ENCODE results near the gene GALNTL6.

GALNTL6 gene

GRCh38 chr4:172207886-172208285, 394.7 kb downstream of the GALNTL6 start:
- DNase-seq (ENCODE audit: low spot score), result no peak

DNA sequence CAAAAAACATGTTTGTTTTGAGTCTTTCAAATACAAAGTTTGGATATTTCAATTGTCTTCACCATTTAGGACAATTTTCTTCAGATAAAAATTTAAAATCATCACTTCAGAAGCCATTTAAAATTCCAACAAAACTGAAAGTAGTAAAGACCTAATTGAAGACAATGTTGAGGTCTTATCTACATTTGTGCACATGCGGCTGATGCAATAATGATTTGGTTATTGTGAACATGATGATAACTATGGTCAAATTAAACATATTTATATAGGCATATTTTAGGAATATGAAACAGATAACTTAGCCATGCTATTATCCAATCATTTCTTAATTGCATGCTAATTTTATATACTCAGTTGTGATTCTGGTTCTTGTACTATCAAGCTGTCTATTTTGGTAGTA, 407.5 kb downstream of the GALNTL6 start:
- no peak for DNase-seq (ENCODE audit: low spot score)

DNA sequence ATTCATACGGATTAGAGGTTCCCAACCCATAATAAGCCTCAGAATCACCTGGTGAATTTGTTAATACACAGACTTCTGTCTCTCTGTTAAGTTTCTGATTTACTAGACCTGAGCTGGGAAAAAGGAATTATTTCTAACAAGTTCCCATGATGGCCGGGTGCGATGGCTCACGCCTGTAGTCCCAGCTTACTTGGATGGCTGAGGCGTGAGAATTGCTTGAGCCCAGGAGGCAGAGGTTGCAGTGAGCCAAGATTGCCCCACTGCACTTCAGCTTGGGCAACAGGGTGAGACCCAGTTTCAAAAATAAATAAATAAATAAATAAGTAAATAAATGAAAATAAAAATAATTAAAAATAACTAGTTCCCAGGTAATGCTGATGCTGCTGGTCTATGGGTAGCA, 412.3 kb downstream of the GALNTL6 start:
- DNase-seq (ENCODE audit: low spot score), result no peak

DNA sequence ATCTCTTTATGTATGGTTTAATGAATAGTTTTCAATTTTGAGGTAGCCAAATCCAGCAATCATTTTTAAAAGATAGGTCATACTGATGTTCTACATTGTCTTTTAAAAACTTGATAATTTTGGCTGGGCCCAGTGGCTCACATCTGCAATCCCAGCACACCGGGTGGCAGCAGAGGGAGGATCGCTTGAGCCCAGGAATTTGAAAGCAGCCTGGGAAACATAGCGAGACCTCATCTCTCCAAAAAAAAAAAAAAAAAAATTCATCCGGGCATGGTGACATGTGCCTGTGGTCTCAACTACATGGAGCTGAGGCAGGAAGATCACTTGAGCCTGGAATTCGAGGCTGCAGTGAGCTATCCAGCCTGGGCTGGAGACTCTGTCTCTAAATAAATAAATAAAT, 419.8 kb downstream of the GALNTL6 start:
- DNase-seq (ENCODE audit: low spot score), result no peak

- no peak for DNase-seq (ENCODE audit: low spot score)
These were observed 430.3 kb downstream of the GALNTL6 start for GRCh38 chr4:172243551-172243950.

GRCh38 chr4:172245516-172245915, 432.3 kb downstream of the GALNTL6 start:
- no peak for DNase-seq (ENCODE audit: low spot score)

- DNase-seq (ENCODE audit: low spot score), result no peak
These were observed 440.2 kb downstream of the GALNTL6 start for GRCh38 chr4:172253409-172253808.

GRCh38 chr4:172256820-172257219, 443.6 kb downstream of the GALNTL6 start:
- no peak for DNase-seq (ENCODE audit: low spot score)

- no peak for DNase-seq (ENCODE audit: low spot score)
These were observed 457.2 kb downstream of the GALNTL6 start for GRCh38 chr4:172270397-172270796.

DNA sequence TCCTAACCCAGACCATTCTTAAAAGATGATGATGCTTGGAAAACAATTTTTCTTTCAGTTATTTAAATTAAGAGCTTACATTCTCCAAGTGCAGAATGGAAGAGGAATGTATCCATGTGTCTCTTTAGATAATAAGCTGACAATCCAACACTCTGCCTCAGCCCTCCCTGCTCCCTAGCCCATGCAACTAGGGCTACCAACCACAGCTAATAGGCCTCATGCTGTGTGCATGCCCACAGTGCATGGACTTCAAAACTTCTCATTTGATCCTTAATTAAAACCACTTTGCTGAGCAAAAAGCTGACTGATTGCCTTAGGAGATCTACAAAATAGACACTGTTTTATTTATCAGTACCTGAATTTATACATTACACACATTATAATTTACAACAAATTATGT, 473.9 kb downstream of the GALNTL6 start:
- no peak for DNase-seq (ENCODE audit: low spot score)

GRCh38 chr4:172305698-172306097, 492.5 kb downstream of the GALNTL6 start:
- no peak for DNase-seq (ENCODE audit: low spot score)

GRCh38 chr4:172308078-172308477, 494.9 kb downstream of the GALNTL6 start:
- no peak for DNase-seq (ENCODE audit: low spot score)

- no peak for DNase-seq (ENCODE audit: low spot score)
These were observed 498.5 kb downstream of the GALNTL6 start for GRCh38 chr4:172311682-172312081.

DNA sequence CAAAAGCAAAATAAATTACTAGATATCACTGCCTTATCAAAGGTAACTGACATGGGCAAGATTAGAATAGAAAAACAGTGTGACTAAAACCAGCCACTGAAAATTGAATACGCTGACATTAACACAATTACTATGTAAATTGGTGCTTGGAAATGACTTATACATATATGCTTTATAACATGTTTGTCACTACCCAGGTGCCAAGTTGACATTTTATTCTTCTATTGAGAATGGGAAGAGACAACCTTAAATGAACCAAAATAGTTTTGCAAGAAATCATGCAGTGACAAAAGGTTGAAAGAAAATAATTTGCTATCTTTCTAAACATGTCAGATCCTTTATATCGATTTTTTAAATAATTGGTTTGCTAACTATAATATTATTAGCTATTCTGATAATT, 510.1 kb downstream of the GALNTL6 start:
- DNase-seq (ENCODE audit: low spot score), result no peak

- DNase-seq (ENCODE audit: low spot score), result no peak
These were observed 531.2 kb downstream of the GALNTL6 start for GRCh38 chr4:172344308-172344938.

DNA sequence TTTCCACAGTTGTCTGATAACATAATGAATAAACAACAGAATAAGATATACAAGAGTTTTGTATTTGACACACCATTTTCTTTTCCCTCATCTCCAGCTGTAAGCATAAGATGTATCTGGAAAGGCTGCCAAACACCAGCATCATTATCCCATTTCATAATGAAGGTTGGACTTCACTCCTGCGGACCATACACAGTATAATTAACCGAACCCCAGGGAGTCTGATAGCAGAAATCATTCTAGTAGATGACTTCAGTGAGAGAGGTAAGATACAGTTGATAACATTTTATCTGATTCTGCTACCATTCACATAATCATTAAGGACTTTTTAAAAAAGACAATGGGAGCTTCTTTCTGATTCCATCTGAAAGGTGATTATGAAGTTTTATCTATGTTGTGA, 535.2 kb downstream of the GALNTL6 start:
- DNase-seq (ENCODE audit: low spot score), result no peak

DNA sequence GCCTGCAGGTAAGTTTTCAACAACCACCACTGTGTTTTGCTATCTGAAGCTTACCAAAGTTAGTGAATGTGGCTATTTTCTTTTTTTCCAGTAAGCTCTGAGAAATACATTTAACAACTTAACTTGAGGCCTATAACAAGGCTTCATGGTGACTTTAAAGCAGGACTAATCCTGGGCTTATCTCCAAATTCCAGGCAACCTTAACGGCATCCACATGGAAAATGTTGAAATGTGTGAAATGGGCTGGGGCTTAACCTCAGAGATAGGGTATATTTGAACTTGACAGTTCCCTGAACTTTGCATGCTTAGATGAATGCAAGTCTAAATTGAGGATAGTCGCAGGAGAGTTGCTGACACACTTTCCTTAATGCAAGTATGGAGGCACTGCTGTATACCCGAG, 539.2 kb downstream of the GALNTL6 start:
- no peak for DNase-seq (ENCODE audit: low spot score)

DNA sequence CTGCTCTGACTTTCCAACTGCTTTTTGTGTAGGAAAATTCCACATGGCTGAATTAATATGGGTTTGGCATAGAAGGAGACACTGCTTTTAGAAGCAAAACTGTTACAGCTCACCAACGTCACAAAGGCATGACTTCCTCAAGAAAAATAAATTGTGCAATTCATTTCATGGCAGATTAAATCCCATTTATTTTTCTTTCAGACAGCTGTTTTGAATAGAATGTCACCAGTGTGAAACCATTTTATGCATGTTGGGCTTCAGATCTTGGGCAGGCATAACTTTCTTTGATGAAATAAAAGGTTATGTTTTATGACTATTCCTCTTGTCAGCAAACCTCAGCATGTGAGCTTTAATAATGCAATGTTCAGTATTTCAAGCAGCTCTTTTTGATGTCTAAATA, 542.8 kb downstream of the GALNTL6 start:
- DNase-seq (ENCODE audit: low spot score), result no peak

DNA sequence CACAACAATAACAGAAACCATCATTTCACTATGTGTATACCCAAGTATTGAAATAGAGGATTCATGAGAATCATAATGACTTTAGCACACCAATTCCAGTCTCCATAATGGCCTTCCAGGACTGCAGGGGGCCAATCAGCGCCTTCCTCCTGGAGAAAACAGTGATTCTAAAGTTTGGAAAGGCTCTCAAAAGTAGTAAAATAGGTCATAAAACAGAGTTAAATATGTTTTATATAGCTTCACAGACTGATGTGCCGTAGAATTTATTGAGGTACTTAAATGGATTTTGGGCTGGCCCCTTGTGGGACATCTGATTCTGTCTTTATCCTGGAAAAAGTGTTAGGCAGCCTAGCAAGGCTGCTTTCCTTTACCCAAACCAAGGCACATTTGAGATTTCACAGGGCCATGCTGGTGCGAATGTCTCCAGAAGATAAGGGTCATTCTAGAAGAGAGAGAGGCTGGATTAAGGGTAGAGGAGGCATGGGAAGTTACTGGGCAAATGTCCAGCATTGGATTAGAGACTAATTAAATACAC, 543.9 kb downstream of the GALNTL6 start:
- no peak for DNase-seq (ENCODE audit: low spot score)

- no peak for DNase-seq (ENCODE audit: low spot score)
These were observed 549.4 kb downstream of the GALNTL6 start for GRCh38 chr4:172362569-172362968.

DNA sequence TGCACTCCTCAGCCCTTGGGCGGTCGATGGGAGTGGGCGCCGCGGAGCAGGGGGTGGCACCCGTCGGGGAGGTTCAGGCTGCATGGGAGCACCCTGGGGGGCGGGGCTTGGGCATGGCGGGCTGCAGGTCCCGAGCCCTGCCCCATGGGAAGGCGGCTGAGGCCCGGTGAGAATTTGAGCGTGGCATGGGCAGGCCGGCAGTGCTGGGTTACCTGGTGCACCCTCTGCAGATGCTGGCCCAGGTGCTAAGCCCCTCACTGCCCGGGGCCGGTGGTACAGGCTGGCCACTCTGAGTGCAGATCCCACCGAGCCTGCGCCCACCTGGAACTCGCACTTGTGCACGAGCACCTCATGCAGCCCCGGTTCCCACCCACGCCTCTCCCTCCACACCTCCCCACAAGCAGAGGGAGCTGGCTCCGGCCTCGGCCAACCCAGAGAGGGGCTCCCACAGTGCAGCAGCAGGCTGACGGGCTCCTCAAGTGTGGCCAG, 556.3 kb downstream of the GALNTL6 start:
- DNase-seq (ENCODE audit: low spot score), result no peak

GRCh38 chr4:172377486-172378140, 564.4 kb downstream of the GALNTL6 start:
- no peak for DNase-seq (ENCODE audit: low spot score)

DNA sequence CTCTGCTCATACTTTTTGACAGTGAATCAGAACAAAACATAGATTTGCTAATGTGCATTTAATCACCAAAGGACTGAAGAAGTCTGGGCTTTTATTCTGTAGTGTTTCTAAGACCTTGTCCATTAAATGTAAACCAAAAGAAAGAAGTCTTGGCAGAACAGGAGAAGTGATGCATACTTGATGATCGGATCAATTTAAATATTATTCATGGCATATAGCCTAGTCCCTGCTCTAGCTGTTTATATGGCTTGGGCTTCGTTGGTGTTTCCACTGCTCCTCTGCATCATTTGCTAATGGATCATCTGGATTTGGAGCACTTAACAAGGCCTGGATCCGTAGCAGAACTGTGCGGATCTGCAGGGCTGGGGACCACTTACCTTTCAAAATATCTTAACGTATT, 566.6 kb downstream of the GALNTL6 start:
- DNase-seq (ENCODE audit: low spot score), result no peak

DNA sequence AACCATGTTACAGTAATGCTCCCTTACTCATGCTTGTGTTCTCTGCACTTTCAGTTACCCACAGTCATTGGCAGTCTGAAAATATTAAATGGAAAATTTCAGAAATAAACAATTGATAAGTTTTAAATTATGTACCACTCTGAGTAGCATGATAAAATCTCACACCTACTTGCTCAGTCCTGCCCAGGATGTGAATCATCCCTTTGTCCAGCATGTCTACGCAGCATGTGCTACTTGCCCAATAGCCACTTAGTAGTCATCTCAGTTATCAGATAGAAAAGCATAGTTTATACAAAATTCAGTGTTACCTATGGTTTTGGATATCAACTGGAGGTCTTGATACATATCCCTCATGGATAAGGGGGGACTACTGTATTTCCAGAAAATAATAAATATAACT, 577.1 kb downstream of the GALNTL6 start:
- no peak for DNase-seq (ENCODE audit: low spot score)

Data from CD4-positive, alpha-beta T cell treated with Interleukin-2 at 100 ng/mL for 4 hours (primary cell).